GM18868 (cell line): ENCODE data around the gene SESN2.

ENCODE experiments used
- ATAC-seq: cut with Tn5 transposase; IDR thresholded peaks from one replicate; pipeline ENCODE4 v1.9.1; 2021; ENCODE audit warnings: mild to moderate bottlenecking, moderate library complexity; ENCODE audit not compliant: unreplicated experiment

SESN2 gene

GRCh38 chr1:28249013-28249865 lies 10.1 kb upstream of the SESN2 start:
- no peak for ATAC-seq

GRCh38 chr1:28249866-28250295 lies 9.4 kb upstream of the SESN2 start:
- ATAC-seq: no peak

GRCh38 chr1:28256197-28256827 lies 3.0 kb upstream of the SESN2 start:
- ATAC-seq: no peak

- ATAC-seq: no peak
Measured at GRCh38 chr1:28257736-28258135, 1.6 kb upstream of the SESN2 start.

- ATAC-seq: no peak
Measured at GRCh38 chr1:28258628-28259251, 578 bp upstream of the SESN2 start.

GRCh38 chr1:28259934-28260802 lies 850 bp downstream of the SESN2 start:
- no peak for ATAC-seq

GRCh38 chr1:28260803-28261174 lies 1.5 kb downstream of the SESN2 start:
- ATAC-seq: no peak

- ATAC-seq: no peak
Measured at GRCh38 chr1:28264897-28265296, 5.6 kb downstream of the SESN2 start.

GRCh38 chr1:28265577-28265976 lies 6.3 kb downstream of the SESN2 start:
- ATAC-seq: no peak

GRCh38 chr1:28266920-28267322 lies 7.6 kb downstream of the SESN2 start:
- no peak for ATAC-seq

GRCh38 chr1:28267633-28268032 lies 8.3 kb downstream of the SESN2 start:
- no peak for ATAC-seq

GRCh38 chr1:28269529-28269928 lies 10.2 kb downstream of the SESN2 start:
- ATAC-seq: no peak

- no peak for ATAC-seq
Measured at GRCh38 chr1:28272215-28272852, 13.0 kb downstream of the SESN2 start.

GRCh38 chr1:28273216-28273860 lies 14.0 kb downstream of the SESN2 start:
- ATAC-seq: no peak

- ATAC-seq: no peak
Measured at GRCh38 chr1:28278763-28279162, 19.4 kb downstream of the SESN2 start.

GRCh38 chr1:28279721-28280120 lies 20.4 kb downstream of the SESN2 start:
- no peak for ATAC-seq

GRCh38 chr1:28280501-28280900 lies 21.2 kb downstream of the SESN2 start:
- ATAC-seq: no peak

- no peak for ATAC-seq
Measured at GRCh38 chr1:28280977-28281381, 21.7 kb downstream of the SESN2 start.

GRCh38 chr1:28281608-28282425 lies 22.5 kb downstream of the SESN2 start:
- ATAC-seq: no peak
